Upper lobe of left lung (tissue), 6 donors: ENCODE results near the gene APP. TPM values are rescaled to one million over a fixed set of nuclear protein-coding genes. Genes with fewer than 3 reads are reported as not detected.
A peak's percentile ranks its signal among the peaks of the same experiment; 100 is the strongest.

Experiments
- ATAC-seq, 2 donors: fragments of 200-7000 bp; cut with Tn5 transposase; one replicate each; pipeline ENCODE4 v1.9.1; 2022; ENCODE audit warnings: mild to moderate bottlenecking in 2 of 2, moderate library complexity in 2 of 2; ENCODE audit not compliant: low FRiP score in 2 of 2
- DNase-seq, 2 donors: peaks; one replicate each; pipeline ENCODE4 v3.0.0-alpha.2; 2019 to 2020
- H3K27ac ChIP-seq, 4 donors: fragments of 200-600 bp; sonication (generic); one replicate each; pipeline ENCODE4 v1.5.1; 2016 to 2019
- H3K27me3 ChIP-seq, 4 donors: fragments of 200-600 bp; sonication (generic); one replicate each; pipeline ENCODE4 v1.5.1; 2017 to 2019
- H3K36me3 ChIP-seq, 4 donors: fragments of 200-600 bp; sonication (generic); one replicate each; pipeline ENCODE4 v1.5.1; 2016 to 2019
- H3K4me1 ChIP-seq, 4 donors: fragments of 200-600 bp; sonication (generic); one replicate each; pipeline ENCODE4 v1.5.1; 2018 to 2019
- H3K4me3 ChIP-seq, 4 donors: fragments of 200-600 bp; sonication (generic); one replicate each; pipeline ENCODE4 v1.5.1; 2017 to 2019; ENCODE audit warnings: mild to moderate bottlenecking in 2 of 4, moderate library complexity in 1 of 4
- H3K9me3 ChIP-seq, 4 donors: fragments of 200-600 bp; sonication (generic); one replicate each; pipeline ENCODE4 v1.5.1; 2018 to 2019
- EP300 ChIP-seq, 4 donors: sonication (generic); formaldehyde crosslinking; IDR thresholded peaks; one replicate each; pipeline ENCODE4 v1.5.1; 2017; ENCODE audit warnings: antibody characterized with exemption in 4 of 4, control low read depth in 2 of 4
- POLR2A ChIP-seq, 4 donors: fragments of 450-650 bp; IDR thresholded peaks; one replicate each; pipeline ENCODE4 v1.5.1; 2016 to 2017; ENCODE audit warnings: antibody characterized with exemption in 4 of 4, mild to moderate bottlenecking in 2 of 4
- POLR2AphosphoS5 ChIP-seq, 2 donors: sonication (generic); formaldehyde crosslinking; IDR thresholded peaks; one replicate each; pipeline ENCODE4 v1.5.1; 2017; ENCODE audit warnings: antibody characterized with exemption in 2 of 2
- WGBS, 2 donors: methylation state at CpG; one replicate each; pipeline ENCODE4 v1.1.5; 2017 to 2018; 5-methylcytosine and 5-hydroxymethylcytosine counted together
- total RNA-seq, 6 donors: library from RNA; depleted of rRNA in 4 of 6; stranded (reverse); fragments of >200 nt in 4 of 6; gene quantifications; one replicate each; pipeline versions ENCODE4 v1.1.0 to v1.2.1, GENCODE V29; 2016 to 2021
- TF ChIP-seq, protein P1 (sequence below), 6 experiments: fragments of 450-650 bp in 4 of 6; fragments of 200-600 bp in 2 of 6; sonication (generic) in 2 of 6; IDR thresholded peaks; one replicate each; pipeline ENCODE4 v1.5.1; 2016 to 2019; ENCODE audit warnings: antibody characterized with exemption in 6 of 6
- donor health status: DM: no; HTN: no; CAD: no; lungs with moderate emphysema.
- donor health status: DM: no; HTN: yes; CAD: no; lungs with severe emphysema.

The APP gene
- total RNA-seq, 6 donors from 2014 or later = 177 to 444 (median 391) TPM

DNA sequence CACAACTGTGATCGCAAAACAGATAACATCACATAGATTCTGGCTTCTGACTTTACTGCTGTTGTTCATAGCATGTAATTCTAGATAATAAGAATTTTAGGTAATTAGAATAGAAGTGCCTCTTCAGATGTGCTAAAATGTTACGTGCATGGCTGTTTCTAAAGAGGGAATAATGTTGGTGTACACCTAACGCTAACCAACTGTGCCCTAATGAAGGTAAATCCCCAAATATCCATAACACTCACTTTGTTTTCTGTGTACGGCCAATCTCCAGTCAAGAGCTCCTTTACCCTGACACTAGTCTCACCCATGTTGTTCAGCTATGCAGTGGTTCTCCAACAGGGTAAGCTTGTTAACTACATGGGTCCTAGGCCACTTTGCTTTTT is 44.4 kb downstream of the APP start:
- Histone ChIP-seq H3K4me1 (peaks cover 23 to 40% (median 29%) of the 10 kb centered on the region in 4 donors), H3K4me3 (no peak overlapping the region), H3K9me3 (no peaks in the 10 kb centered on the region), H3K36me3 (no peaks in the 10 kb centered on the region), H3K27me3 (no peaks in the 10 kb centered on the region), H3K27ac (no peak overlapping the region)
- WGBS, 2 donors = 87 to 91% methylated on average over 4 of the region's 4 CpGs
- TF ChIP-seq, protein P1, sequence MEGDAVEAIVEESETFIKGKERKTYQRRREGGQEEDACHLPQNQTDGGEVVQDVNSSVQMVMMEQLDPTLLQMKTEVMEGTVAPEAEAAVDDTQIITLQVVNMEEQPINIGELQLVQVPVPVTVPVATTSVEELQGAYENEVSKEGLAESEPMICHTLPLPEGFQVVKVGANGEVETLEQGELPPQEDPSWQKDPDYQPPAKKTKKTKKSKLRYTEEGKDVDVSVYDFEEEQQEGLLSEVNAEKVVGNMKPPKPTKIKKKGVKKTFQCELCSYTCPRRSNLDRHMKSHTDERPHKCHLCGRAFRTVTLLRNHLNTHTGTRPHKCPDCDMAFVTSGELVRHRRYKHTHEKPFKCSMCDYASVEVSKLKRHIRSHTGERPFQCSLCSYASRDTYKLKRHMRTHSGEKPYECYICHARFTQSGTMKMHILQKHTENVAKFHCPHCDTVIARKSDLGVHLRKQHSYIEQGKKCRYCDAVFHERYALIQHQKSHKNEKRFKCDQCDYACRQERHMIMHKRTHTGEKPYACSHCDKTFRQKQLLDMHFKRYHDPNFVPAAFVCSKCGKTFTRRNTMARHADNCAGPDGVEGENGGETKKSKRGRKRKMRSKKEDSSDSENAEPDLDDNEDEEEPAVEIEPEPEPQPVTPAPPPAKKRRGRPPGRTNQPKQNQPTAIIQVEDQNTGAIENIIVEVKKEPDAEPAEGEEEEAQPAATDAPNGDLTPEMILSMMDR (IDR thresholded peaks at IDR 0.05) = no peak
- no peak for TF ChIP-seq POLR2AphosphoS5 (IDR thresholded peaks at IDR 0.05)
- no peak for TF ChIP-seq POLR2A (IDR thresholded peaks at IDR 0.05)
- no peak for TF ChIP-seq EP300 (IDR thresholded peaks at IDR 0.05)
- ATAC-seq (no peak), DNase-seq (no peak)

- Histone ChIP-seq H3K4me3 (no peak overlapping the region), H3K36me3 (no peaks in the 10 kb centered on the region), H3K4me1 (peaks cover 23 to 40% (median 34%) of the 10 kb centered on the region in 4 donors), H3K27ac (peak overlapping the region in 2 of 4 donors; percentile 42 to 51), H3K9me3 (no peaks in the 10 kb centered on the region), H3K27me3 (no peaks in the 10 kb centered on the region)
- 81 to 88% methylated on average over 8 of the region's 8 CpGs for WGBS, 2 donors
- TF ChIP-seq, protein P1 (IDR thresholded peaks at IDR 0.05) = no peak
- TF ChIP-seq EP300 (IDR thresholded peaks at IDR 0.05) (no peak), POLR2AphosphoS5 (IDR thresholded peaks at IDR 0.05) (no peak), POLR2A (IDR thresholded peaks at IDR 0.05) (no peak)
- no peak for ATAC-seq
- no peak for DNase-seq
Observed at GRCh38 chr21:26125433-26126167, 45.0 kb downstream of the APP start.

DNA sequence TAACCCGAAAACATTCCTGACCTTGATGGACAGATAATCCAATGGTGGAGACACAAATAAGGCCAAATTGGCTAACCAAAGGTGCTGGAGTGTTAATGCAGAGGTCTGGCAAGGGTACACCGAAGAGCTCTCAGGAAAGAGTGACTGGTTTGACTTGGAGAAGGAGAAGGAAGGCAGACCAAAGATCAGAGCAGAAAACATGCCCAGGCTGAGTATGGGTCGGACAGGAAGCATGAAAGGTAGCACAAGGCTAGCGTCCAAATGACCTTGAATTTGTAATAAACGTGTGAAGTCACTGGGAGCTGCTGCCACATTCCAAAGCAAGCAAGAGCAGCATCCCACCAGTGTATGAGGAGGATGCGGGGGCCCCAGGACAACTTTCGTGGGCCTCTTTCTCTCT is 45.7 kb downstream of the APP start:
- H3K4me1 ChIP-seq = peaks cover 23 to 40% (median 34%) of the 10 kb centered on the region in 4 donors
- ATAC-seq = no peak
- no peak for DNase-seq
- TF ChIP-seq EP300 (IDR thresholded peaks at IDR 0.05) (no peak), POLR2AphosphoS5 (IDR thresholded peaks at IDR 0.05) (no peak), POLR2A (IDR thresholded peaks at IDR 0.05) (no peak)
- TF ChIP-seq, protein P1 (IDR thresholded peaks at IDR 0.05) = no peak
- H3K4me3 ChIP-seq = no peak overlapping the region
- H3K9me3 ChIP-seq = no peaks in the 10 kb centered on the region
- WGBS, 2 donors = 58 to 66% methylated on average over 7 of the region's 7 CpGs
- H3K27me3 ChIP-seq = no peaks in the 10 kb centered on the region
- H3K36me3 ChIP-seq = no peaks in the 10 kb centered on the region
- H3K27ac ChIP-seq = peak overlapping the region; percentile 2 to 51 (median 41)

DNA sequence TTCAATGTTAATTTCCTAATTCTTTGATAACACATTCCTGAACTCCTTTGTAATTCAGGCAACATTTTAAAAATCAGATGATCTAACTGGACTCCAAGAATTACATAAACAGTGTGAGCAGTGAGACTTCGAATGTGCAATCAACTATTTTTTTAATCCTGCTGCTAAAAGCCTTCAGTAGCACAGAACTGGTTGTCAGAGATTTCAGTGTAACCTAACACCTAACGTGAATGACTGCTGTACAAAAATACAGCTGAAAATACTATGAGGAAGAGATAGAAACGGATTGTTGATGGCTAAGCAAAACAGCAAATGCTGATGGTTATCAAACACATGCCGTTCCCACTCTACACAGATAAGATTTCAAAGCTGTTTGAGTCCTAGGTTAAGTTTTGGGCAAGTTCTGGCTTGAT is 46.1 kb downstream of the APP start:
- peak overlapping the region; percentile 2 to 51 (median 41) for H3K27ac ChIP-seq
- H3K27me3 ChIP-seq = no peaks in the 10 kb centered on the region
- H3K4me1 ChIP-seq = peaks cover 23 to 40% (median 34%) of the 10 kb centered on the region in 4 donors
- H3K36me3 ChIP-seq = no peaks in the 10 kb centered on the region
- DNase-seq (no peak), ATAC-seq (peak in 1 of 2 donors; percentile 66)
- TF ChIP-seq, protein P1 (IDR thresholded peaks at IDR 0.05) = no peak
- no peak for TF ChIP-seq POLR2AphosphoS5 (IDR thresholded peaks at IDR 0.05)
- no peak for TF ChIP-seq EP300 (IDR thresholded peaks at IDR 0.05)
- no peak for TF ChIP-seq POLR2A (IDR thresholded peaks at IDR 0.05)
- no peak overlapping the region for H3K4me3 ChIP-seq
- H3K9me3 ChIP-seq = no peaks in the 10 kb centered on the region
- 14 to 24% methylated on average over 4 of the region's 4 CpGs for WGBS, 2 donors

- no peak overlapping the region for H3K4me3 ChIP-seq
- peak in 2 of 4 donors; percentile 18 to 28 for TF ChIP-seq EP300 (IDR thresholded peaks at IDR 0.05)
- TF ChIP-seq, protein P1 (IDR thresholded peaks at IDR 0.05) = no peak
- peak overlapping the region in 1 of 4 donors; percentile 1 for H3K27ac ChIP-seq
- no peaks in the 10 kb centered on the region for H3K27me3 ChIP-seq
- peaks cover 23 to 38% (median 34%) of the 10 kb centered on the region in 4 donors for H3K4me1 ChIP-seq
- no peaks in the 10 kb centered on the region for H3K36me3 ChIP-seq
- H3K9me3 ChIP-seq = no peaks in the 10 kb centered on the region
- no peak for DNase-seq
- WGBS, 2 donors = 23 to 50% methylated on average over 1 of the region's 1 CpG
- no peak for ATAC-seq
Observed at GRCh38 chr21:26123012-26123411, 47.6 kb downstream of the APP start.
